HS-5 (cell line): Measurements from ENCODE around the gene MAP4.

Experiments
- DNase-seq: peaks from one replicate; pipeline ENCODE4 v3.0.0-alpha.2; 2012; ENCODE audit warnings: low read depth

Gene MAP4

DNA sequence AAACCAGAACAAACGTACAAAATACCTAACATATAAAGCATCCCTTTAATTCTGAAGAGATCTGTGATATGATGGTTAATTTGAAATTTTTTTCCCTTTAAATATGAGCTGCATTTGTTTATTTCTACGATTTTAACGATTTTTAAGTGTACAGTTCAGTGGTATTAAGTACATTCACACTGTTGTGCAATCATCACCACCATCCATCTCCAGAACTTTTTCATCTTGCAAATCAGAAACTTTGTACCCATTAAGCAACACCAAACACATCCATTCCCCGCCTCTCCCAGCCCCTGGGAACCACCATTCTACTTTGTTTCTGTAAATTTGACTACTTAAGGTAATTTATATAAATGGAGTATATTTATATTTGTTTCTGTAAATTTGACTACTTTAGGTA, 51.5 kb downstream of the MAP4 start:
- no peak for DNase-seq

DNA sequence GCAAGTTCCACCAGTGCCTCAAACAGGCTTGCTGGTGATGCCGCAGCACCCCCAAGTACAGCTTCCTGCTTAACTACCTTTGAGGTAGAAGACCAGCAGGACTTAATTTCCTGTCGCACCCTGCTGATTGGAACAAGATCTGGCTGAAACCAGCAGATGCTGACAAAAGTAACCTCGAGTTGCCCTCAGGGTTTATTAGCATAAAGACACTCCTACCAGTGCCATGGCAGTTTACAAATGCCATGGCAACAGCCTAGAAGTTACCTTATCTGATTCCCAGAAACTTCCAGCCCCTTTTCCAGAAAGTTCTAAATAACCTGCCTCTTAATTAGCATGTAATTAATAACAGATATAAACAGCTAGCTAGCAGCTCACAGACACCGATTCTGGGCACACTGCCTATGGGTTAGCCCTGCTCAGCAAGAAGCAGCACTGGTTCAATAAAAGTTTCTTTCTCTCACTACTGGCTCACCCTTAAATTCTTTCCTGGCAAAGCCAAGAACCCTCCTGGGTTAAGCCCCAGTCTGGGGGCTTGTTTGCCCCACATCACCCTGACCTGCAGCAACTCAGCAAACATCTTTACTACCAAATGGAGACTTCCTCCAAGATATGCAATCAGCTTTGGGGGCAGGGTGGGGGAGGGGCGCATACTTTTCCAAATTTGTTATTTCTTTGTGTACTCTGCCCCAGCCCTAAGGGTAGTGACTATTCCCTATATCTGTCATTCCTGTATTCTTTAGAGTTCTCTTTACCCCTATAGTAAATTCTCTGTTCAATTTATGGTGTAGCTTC, 54.2 kb downstream of the MAP4 start:
- no peak for DNase-seq

DNA sequence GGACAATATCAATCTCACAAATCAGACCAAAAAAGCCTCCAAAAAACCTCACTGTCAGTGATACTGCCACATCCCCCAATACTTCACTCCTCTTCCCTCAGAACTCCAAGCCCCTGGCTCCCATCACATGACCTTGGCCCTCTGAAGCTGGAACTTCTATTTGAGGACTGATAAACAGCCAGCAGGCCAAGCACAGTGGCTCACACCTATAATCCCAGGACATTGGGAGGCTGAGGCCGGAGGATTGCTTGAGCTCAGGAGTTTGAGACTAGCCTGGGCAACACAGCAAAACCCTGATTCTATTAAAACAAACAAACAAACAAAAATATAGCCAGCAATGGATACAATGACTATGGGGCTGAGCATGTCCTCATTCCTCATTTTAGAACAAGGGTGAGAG, 55.2 kb downstream of the MAP4 start:
- no peak for DNase-seq

DNA sequence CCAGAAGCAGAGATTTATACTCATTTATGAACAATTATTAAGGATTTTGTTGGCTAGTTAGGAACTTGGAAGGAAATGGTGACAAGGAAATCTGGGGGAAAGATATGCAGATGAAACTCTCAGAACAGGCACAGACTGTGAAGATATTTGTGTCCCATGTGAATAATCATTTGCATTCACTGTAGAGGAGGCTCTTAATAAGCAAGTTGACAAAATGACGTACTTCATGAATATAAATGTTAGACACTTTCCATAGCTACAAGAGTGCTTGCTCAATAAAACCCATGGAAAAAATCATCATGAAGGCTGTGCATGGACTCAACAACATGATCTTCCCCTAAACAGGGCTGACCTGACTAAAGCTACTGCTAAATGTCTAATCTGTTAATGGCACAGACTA, 59.7 kb downstream of the MAP4 start:
- no peak for DNase-seq

DNA sequence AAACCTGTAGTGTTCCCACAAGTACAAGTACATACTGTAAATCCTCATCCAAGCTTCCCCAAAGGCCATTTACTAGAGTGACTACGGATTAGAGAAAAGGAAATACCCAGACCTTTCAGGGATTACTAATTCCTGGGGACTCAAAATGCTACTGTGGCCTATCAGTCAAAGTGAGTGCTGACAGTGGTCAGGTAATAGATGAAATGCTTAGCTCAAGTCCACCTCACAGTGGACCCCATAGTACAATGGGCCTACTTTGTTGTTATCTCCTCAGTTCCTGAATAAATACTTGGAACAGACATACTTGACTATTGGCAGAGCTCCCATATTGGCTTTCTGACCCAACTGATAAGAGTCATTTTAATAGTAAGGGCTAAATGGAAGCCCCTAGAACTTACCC, 61.6 kb downstream of the MAP4 start:
- no peak for DNase-seq

DNA sequence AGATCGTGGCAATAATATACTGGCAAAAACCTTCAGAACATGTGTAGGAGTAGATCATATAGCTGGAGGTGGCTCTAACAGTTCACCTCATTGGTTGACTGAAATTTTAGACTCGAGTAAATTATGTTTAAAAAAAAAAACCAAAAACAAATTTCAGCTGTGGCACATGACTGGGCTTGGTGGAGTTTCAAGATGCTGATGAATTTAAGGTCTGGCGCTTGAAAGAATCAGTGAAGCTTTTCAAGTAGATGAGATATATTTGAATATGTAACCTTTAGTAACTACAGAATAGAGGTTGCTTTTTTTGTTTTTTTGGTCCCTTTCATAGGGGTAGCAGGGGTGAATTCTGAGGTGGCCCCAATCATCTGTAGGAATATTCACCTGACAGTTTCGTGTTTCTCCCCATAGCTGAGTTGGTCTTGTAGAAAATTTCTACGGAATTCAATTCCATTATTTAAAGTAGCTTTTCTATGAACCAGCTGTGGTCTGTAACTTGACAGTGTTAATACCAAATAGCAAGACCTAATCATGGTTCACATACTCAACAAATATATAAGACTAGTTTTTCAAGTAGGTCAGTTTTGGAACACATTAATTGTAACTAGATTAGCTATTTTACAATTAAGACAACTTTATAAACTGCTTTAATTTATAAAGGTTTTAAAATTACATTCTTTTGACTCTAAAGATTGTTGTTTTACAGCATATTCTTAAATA, 65.6 kb downstream of the MAP4 start:
- DNase-seq: no peak

DNA sequence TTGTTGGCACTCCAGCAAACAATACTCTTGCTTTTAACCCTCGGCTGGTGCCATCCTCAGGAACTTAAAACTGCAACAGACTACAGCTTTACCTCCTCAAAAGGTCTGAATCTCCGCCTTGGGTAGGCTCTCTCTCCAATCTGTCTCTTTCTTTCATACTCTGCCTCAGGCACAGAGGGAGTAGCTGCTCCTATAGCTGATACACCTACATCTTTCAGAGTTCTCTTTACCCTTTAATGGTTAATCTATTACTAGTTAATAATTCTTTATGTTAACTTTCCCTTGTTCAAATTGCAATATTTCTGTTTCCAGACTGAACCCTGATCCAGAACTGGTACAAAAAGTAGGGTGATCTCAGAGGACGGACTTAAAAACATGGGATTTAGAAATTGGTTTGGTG, 66.2 kb downstream of the MAP4 start:
- DNase-seq: no peak

DNA sequence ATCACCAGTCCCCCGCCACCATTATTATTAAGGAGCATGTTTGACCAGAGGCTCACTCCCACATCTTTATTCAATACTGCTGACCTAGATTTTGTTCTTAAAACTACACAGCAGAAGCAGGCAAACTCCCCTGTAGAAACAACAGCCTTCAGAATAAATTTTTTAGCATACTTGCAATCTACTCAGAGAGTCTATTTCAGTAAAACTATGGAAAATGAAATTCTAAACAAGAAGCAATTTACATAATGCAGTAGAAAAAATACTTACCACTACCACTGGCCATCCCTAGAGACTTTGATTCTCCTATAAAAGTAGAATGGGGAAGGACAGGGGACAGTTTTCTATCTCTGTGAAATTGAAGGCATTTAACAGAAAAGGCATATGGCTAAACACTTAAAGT, 76.0 kb downstream of the MAP4 start:
- DNase-seq: no peak

DNA sequence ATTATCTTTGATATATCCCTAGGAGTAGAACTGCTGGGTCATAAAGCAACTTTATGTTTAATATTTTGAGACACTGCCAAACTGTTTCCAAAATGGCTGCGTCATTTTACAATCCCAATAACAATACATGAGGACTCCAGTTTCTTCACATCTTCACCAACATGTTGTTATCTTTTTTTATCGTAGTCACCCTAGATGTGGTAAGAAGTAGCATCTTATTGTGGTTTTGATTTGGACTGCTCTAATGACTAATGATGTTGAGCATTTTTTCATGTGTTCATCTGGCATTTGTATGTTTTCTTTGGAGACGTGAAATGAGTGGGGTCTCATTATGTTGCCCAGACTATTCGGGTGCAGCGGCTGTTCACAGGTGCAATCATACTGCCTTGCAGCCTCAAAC, 83.8 kb downstream of the MAP4 start:
- DNase-seq: no peak

DNA sequence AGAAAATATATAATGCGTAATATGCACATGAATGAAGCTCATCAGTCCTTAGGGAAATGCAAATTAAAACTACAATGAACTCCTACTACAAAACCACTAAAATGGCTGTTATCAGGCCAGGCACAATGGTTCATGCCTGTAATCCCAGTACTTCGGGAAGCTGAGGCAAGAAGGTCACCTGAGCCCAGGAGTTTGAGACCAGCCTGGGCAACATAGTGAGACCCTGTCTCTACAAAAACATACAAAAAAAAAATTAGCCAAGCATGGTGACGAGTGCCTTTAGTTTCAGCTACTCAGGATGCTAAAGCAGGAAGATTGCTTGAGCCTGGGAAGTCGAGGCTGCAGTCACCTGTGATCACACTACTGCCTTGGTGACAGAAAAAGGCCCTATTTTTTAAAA, 85.2 kb downstream of the MAP4 start:
- DNase-seq: no peak

DNA sequence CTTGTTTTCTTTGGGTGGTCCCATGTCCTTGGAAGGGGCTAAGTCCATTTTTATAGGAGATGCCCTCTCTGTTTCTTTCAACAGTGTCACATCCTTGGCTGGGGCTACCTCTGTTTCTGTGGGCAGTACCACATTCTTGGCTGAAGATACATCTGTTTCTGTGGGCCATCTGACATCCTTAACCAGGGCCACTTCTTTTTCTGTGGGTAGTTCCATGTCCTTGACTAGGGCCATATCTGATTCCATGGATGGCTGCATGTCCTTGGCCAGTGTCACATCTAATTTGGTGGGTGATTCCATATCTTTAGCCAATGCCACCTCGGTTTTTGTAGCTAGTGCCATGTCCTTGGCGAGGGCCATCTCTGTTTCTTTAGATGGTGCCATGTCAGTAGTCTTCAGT, 99.5 kb downstream of the MAP4 start:
- no peak for DNase-seq

DNA sequence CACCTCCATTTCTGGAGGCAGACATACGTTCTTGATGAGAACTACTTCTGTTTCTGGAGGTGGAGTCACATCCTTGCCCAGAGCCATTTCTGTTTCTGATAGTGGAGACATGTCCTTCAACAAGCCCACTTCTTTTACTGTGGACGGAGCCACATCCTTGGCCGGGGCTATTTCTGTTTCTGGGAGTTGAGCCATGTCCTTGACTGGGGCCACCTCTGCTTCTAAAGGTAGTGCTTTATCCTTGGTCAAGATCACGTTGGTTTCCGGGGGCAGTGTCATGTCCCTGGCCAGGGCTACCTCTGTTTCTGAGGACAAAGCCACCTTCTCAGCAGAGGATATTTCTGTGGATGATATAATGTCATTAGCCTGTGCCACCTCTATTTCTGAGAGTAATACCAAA, 100.0 kb downstream of the MAP4 start:
- no peak for DNase-seq

DNA sequence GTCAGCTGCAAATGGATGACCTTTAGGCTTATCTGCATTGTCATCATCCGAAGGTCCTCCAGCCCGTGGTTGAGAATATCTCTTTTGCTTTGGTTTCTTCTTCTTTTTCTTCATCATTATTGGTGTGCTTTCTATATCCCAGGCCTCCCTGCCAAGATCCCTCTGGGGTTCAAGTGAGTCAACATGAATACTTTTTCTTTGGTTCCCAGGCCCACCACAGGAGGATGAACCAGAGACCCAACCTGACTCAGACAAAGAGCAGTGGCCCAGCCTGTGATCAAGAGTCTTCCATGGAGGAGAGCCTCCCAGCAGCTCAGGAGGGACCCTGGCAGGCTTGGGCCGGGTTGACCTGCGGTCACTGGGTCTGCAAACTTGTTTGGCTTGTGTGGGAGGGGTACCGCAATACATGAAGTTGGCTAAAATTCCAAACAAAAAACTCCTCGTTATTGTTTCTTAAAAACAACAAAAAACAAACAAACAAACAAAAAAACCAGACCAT, 104.2 kb downstream of the MAP4 start:
- no peak for DNase-seq

DNA sequence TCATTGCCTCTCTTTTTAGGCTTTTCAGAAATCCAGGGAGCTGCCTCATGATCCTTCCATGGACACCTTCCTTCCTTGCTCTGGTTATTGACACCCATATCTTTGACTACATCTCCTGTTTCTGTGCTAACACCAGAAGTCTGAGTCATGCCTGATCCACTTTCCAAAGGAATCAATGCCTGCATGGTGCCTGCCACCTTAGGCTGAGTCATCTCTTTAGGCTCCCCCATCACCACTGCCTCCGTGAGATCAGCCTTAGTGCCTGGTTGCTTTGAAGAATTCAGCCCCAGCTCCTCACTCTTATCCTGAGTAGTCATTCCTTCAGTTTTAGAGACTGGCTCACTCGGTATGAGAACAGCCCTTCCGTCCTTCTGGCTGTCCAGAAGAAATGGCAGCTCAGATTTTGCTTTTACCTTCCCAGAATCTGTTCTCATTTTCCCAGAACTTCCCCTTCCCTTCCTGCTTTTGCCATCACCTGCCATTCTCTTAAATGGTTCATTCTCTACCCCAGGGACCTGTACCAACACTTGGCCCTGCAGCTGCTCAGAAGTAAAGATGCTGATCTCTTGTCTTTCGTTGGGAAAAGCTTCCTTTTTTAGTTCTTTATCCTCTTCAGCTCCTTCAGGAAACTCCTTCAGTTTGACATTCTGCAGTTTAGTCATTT, 105.3 kb downstream of the MAP4 start:
- DNase-seq: peak; percentile 88

DNA sequence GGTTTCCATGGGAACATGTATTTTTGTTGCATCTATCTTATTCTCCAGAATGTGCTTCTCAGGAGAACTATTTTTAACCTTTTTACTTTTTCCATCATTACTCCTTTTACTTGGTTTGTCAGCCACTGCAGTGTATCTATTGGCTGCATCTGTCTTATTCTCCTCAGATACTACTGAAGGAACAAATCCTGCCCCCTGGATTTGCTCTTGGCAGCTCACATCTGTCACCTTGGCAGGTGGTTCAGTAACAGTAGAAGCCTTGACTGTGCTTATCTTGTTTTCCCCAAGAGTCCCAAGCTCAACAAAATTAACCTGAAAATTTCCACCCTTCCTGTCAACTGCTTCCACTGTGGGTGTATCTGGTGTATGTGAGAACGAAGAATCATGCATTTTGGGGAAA, 106.0 kb downstream of the MAP4 start:
- DNase-seq: no peak

DNA sequence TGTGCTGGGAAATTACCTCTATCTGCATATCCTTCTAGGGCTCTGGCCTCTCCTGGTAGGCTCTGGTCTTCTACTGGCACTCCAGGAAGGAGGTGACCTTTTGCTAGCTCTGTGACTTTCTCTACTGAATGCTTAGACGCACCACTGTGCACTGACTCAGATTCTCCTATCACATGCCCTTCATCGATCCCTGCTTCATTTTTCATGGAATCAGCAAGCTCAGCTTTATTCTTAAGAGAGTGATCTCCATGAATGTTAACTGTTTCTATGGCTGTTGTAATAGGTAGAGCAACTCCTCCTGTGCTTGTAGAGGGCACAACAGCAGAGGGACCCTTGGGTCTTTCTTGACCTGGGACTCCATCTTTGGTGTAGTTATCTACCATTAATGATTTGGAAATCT, 106.6 kb downstream of the MAP4 start:
- no peak for DNase-seq

DNA sequence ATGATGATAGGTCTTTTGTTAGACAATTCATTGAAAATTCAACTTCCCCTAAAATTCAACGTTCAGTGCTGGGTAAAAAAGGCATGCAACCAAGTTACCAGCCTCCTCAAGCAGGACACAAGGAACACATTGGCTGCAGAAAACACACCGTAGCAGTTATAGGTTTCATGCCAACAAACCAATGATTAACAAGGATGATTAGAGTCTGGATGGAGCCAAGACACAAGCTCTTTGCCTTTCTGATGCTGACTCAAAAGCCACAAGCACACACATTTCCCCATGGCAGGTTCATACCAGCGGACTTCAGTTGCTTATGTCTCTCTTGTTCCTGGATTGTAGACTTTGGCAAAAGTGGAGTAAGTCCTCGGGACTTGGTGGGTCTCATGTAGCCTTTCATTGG, 107.5 kb downstream of the MAP4 start:
- DNase-seq: no peak

DNA sequence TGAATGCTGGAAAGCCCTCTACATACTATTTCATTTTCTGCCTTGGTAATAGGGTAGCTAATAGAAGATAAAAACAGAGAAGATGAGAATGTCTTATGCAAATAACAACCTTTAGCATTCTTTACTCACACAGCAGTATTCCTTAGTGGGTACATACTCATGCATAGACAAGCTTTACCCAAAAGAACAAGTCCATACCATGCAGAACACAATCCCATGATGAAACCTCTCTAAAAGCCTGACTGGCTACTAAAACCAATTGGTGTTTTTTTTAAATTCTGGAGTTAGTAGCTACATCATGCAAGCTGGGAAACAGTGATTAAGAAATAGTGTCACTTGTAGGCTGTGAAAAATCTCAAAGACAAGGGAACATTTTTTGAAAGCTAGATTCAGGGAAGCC, 108.4 kb downstream of the MAP4 start:
- no peak for DNase-seq

DNA sequence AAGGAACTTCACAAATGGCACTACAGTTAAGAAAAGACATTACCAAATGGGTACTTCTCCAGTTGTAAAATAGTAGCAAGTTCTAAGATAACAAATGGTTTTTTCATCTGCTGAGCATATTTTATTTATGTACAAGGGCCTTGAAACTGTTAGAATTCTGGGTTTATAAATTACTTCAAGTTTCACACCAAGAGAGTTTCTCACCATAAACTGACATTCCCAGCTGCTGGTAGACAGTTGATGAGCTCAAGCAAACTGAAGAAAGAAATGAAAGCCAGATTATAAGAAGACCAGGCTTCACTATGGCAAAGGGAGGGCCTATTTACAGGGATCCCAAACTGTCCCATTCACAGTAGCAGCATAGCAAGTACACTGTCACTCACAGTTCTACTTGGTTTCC, 113.5 kb downstream of the MAP4 start:
- DNase-seq: no peak

DNA sequence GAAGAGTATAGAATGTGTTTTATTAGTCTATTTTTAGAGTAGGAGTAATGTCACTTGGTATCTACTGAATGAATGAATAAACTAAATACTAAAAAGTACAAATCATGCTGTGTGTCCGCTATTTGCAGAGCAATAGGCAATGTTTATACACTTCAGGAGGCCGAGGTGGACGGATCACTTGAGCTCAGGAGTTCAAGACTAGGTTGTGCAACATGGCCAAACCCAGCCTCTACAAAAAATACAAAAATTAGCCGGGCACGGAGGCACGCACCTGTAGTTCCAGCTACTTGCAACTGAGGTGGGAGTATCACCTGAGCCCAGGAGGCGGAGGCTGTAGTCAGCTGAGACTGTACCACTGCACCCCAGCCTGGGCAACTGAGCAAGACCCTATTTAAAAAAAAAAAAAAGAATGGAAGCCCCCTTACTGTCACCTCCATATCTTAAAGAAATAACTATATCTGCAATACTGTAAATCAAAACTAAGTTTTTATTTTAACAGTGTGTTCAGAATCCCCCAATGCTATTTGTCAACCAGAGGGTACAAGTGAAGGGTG, 114.9 kb downstream of the MAP4 start:
- DNase-seq: no peak

DNA sequence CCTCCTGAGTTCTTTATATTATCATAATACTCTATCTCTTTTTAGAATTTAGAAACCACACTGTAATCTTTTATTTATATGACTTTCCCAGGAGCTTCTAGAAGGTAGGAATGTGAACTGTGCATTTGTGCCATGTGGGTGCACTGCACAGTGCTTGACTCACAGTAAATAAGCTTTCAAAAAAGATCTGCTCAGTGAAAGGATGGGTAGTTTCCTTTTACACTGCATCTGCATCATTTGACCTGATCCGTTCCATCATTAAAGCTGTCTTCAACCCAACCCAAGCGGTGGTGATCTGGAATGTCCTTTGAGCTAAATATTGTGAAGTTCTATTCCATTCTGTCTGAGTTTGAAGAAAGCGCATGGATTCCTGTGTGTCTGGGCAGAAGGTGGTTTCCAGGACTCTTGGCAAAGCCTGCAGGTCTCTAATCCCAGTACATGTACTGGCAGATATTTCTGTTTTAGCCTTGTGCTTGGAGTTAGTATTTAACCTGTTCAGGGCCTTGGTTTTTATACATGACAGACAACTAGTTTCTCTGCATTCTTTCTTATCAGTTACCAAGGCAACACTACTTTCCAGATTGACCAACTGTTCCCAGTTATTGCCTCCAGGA, 116.6 kb downstream of the MAP4 start:
- no peak for DNase-seq

DNA sequence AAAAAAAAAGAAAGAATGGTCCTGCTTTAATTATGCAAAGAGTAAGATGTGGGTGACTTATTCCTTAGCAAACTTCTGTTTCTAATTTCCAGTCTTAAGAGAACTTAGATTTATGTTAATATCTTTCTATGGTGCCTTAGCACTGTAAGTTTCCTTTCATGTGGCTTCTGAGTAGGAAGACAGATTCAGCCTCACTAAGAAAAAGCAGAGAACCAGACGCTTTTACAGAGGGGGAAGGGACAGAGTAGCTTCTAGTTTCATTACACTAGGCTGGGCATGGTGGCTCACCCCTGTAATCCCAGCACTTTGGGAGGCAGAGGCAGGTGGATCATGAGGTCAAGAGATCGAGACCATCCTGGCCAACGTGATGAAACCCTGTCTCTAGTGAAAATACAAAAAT, 118.3 kb downstream of the MAP4 start:
- DNase-seq: no peak
